Uterus (tissue), 2 donors: ENCODE measurements around the gene MYG1.

Experiments
- POLR2A ChIP-seq, 2 donors: fragments of 450-650 bp; IDR thresholded peaks; one replicate each; pipeline ENCODE4 v1.6.1; 2016; ENCODE audit warnings: antibody characterized with exemption in 2 of 2, mild to moderate bottlenecking in 1 of 2, moderate library complexity in 1 of 2
- TF ChIP-seq, protein P1 (sequence below), 4 experiments: fragments of 200-600 bp in 2 of 4; fragments of 450-650 bp in 2 of 4; sonication (generic) in 2 of 4; IDR thresholded peaks; one replicate each; pipeline ENCODE4 v1.5.1; 2016 to 2019; ENCODE audit warnings: antibody characterized with exemption in 4 of 4, mild to moderate bottlenecking in 2 of 4, moderate library complexity in 1 of 4

DNA sequence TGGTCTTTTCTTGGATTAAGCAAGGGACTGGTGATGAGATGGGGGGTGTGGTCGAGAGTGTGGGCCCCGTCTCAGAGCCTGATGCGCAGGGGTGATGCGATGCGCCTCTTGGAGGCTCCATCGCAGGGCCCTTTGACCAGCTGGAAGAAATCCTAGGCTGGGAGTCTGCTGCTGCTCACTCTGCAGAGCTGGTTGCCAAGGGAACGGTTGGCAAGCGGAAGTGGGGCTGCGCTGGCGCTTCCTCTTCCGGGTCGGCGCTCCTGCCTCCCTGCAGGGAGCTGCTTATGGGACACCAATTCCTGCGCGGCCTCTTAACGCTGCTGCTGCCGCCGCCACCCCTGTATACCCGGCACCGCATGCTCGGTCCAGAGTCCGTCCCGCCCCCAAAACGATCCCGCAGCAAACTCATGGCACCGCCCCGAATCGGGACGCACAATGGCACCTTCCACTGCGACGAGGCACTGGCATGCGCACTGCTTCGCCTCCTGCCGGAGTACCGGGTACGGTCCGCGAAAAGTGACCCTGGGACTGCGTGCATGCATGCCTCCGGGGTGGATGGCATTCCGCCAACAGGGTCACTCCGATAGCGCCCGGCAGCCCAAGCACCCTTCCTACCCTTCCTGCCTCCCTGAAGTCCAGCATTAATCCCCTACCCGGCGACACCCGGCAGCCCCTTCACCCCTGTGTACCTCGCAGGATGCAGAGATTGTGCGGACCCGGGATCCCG is at the start of gene MYG1:
- TF ChIP-seq, protein P1, sequence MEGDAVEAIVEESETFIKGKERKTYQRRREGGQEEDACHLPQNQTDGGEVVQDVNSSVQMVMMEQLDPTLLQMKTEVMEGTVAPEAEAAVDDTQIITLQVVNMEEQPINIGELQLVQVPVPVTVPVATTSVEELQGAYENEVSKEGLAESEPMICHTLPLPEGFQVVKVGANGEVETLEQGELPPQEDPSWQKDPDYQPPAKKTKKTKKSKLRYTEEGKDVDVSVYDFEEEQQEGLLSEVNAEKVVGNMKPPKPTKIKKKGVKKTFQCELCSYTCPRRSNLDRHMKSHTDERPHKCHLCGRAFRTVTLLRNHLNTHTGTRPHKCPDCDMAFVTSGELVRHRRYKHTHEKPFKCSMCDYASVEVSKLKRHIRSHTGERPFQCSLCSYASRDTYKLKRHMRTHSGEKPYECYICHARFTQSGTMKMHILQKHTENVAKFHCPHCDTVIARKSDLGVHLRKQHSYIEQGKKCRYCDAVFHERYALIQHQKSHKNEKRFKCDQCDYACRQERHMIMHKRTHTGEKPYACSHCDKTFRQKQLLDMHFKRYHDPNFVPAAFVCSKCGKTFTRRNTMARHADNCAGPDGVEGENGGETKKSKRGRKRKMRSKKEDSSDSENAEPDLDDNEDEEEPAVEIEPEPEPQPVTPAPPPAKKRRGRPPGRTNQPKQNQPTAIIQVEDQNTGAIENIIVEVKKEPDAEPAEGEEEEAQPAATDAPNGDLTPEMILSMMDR (IDR thresholded peaks at IDR 0.05), result peak in 3 of 4 experiments; percentile 4 to 43 (median 32)
- TF ChIP-seq POLR2A (IDR thresholded peaks at IDR 0.05), result peak in 1 of 2 donors; percentile 57
